T1000 (cell line): ENCODE data around the gene ARIH1.
A peak's percentile ranks its signal among the peaks of the same experiment; 100 is the strongest.
"Not testable (repeated sequence)": the region's sequence is repeated elsewhere in the genome, so short reads cannot be mapped to it uniquely, and the experiment has no call there.

Source experiments
- DNase-seq: peaks from one replicate; lab custom pipeline; 2025; ENCODE audit warnings: mixed read lengths; lab: John Stamatoyannopoulos, UW

Gene ARIH1, protein sequence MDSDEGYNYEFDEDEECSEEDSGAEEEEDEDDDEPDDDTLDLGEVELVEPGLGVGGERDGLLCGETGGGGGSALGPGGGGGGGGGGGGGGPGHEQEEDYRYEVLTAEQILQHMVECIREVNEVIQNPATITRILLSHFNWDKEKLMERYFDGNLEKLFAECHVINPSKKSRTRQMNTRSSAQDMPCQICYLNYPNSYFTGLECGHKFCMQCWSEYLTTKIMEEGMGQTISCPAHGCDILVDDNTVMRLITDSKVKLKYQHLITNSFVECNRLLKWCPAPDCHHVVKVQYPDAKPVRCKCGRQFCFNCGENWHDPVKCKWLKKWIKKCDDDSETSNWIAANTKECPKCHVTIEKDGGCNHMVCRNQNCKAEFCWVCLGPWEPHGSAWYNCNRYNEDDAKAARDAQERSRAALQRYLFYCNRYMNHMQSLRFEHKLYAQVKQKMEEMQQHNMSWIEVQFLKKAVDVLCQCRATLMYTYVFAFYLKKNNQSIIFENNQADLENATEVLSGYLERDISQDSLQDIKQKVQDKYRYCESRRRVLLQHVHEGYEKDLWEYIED

DNA sequence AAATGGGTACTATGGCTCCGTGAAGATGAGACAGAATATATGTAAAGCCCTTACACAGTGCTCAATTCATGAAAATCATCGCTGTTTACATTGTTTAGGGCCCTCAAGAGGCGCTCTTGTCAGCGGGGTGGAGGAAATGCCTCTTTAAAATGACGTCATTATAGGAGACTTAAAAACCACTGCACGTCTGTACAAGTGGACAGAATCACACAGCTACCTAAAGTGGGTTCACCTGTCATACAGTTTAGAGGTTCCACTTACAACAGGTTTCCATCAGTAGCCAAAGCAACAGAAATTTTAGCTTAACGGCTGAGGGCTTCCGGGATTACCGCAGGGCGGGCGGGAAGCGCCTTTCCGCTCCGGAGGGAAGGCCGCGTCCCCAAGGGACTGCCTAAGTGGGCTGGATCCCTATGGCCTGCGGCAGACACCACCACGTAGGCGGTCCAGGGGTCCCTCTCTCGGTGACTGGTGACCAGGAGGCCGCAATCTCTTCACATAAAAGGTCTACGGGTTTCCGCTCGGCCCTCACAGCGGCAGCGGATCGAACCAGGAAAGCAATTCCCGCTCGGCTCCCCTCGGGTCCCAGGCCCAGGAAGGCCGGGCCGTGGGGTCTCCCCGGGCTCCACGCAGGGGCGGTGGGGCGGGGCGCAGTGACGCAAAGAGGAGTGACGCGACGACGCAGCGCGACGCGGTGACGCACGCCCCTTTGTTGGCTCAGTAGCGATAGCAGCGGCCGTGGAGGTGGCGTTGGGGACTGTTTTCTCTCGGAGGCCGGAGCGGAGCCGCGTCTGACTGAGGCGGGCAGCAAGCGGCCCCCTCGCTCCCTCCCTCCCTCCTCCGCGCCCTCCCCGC is at the start of gene ARIH1:
ARIH1 (plus strand) TSS at position 717 of the 852 bp plus-strand sequence. CDS start 310 bp downstream, outside the sequence.
- peak; percentile 94 for DNase-seq

DNA sequence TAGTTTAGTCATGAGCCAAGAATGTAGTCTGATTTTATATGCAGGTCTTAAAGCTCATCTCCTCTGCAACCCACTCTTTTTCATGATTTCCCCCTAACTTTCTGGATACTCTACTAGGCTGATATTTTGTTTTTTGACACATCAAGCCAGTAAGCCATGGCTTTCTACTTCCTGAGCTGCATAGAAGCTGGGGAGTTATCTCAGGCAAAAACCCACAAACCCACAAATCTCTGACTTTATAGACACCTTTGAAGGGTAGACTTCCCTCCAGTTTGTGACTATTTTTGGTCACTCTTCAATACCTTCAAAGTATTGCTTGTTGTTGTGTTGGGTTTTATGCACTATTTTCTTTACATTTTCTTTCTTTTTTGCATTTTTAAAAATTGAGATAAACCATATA is 47.4 kb upstream of the ARIH1 start:
- no peak for DNase-seq

DNA sequence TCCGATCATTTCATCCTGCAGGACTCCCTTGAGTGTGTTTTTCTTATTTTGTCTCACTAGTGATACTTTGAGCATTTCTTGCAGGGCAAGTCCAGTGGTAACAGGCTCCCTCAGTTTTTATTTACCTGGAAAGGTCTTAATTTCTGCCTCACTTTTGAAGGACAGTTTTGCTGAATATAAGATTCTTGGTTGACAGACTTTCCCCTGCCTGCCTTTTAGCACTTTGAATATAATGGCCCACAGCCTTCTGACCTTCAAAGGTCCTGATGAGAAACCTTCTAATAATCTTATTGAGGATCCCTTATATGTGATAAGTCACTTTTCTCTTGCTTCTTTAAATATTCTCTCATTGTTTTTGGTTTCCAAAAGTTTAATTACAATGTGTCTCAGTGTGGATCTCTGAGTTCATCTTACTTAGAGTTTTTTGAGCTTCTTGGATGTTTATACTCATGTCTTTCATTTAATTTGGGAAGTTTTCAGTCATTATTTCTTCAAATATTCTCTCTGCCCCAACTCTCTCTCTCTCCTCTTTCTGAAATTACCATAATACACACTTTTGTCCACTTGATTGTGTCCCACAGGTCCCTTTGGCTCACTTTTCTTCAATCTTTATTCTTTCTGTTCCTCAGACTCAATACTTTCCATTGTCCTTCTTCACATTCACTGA is 36.3 kb upstream of the ARIH1 start:
- DNase-seq, result no peak

DNA sequence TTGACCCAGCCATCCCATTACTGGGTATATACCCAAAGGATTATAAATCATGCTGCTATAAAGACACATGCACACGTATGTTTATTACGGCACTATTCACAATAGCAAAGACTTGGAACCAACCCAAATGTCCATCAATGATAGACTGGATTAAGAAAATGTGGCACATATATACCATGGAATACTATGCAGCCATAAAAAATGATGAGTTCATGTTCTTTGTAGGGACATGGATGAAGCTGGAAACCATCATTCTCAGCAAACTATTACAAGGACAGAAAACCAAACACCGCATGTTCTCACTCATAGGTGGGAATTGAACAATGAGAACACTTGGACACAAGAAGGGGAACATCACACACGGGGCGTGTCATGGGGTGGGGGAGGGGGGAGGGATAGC is 31.3 kb upstream of the ARIH1 start:
- DNase-seq, result not testable (repeated sequence)

DNA sequence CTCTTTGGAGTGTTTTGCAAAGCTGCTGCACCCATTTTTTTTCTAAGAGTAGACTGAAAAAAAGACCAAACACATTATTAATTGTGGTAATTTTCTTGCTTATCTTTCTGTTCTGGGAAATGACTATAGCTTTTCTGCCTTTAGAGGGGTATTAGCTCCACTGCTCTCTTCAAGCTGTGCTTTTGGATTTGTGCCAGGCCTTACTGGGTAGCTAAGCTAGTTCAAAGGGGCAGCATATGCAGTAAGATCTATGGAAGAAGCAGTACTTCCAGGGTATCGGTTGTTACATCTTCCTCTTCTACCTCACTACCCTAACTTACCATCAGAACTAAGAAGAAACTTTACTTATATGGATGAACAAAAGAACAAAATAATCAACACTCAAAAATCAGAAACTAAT is 28.7 kb upstream of the ARIH1 start:
- no peak for DNase-seq

DNA sequence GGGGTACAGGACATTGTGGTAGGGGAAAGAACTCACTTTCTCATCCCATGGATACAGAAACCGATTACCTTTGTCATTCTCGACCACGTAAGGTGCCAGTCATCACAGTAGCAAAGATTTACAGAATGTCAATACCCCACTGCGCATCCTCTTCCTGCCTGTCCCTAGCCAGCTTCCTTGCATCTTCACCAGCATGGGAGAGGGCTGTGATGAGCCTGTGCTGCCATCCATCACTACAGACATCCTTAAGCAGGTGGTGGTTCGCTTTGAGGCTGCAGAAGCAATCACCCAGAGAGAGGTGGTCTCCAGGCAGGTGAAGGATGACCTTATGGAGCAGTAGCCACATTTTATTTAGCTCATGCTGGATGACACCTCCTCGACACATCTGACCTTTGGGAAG is 23.3 kb upstream of the ARIH1 start:
- DNase-seq, result no peak

DNA sequence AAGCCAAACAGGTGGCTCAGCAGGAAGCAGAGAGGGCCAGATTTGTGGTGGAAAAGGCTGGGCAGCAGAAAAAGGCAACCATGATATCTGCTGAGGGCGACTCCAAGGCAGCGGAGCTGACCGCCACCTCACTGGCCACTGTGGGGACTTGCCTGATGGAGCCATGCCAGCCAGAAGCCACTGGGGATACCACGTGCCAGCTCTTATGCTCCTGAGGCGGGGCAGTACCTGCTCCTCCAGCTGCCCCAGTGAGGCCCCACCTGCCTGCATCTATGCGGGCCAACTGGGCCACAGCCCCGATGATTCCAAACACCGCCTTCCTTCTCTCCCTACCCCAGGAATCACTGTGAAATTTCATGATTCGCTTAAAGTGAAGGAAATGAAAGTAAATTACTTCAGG is 22.9 kb upstream of the ARIH1 start:
- DNase-seq, result no peak

DNA sequence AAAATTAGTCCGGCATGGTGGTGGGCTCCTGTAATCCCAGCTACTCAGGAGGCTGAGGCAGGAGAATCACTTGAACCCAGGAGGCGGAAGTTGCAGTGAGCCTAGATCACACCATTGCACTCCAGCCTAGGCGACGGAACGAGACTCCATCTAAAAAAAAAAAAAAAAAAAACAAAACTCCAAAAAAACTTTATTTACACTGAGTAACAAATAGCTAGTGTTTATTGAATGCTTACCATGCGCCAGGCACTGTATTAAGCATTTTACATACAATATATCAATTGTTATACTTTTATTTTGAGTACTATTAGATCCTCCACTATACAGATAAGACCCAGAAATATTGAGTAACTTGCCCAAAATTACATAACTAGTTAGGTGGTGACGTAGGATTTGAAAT is 17.4 kb upstream of the ARIH1 start:
- no peak for DNase-seq

DNA sequence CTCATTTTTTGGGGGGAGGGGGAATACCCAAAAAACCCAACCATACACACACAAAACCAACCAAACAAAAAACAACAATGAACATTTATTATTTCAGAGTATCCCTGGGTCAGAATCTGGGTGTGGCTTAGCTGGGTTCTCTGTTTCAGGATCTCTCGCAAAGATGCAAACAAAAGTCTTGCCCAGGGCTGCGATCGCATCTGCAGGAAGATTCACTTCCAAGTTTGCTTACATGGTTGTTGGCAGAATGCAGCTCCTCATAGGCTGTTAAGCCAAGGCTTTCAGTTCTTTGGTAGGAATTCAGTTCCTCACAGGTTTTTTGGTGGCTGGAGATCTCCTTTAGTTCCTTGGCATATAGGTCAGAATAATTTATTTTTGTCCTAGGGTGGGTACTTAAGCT is 13.7 kb upstream of the ARIH1 start:
- no peak for DNase-seq

DNA sequence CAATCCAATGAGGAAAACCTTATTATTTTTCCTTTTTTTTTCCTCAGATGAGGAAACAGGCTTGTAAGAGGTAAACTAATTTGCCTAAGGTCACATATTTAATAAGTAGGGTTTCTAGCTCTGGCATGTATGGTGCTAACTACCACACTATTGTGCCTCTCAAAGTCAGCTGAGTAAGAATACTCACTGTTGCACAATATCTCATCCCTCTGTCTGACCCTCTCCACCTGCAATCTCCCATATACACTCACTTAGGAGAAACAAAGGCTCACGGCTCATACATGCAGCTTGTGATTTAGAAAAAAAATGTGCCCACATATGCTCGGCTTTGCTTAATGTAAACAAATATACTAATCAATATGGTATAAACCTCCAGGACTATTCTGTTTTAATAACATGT is 10.4 kb upstream of the ARIH1 start:
- no peak for DNase-seq

DNA sequence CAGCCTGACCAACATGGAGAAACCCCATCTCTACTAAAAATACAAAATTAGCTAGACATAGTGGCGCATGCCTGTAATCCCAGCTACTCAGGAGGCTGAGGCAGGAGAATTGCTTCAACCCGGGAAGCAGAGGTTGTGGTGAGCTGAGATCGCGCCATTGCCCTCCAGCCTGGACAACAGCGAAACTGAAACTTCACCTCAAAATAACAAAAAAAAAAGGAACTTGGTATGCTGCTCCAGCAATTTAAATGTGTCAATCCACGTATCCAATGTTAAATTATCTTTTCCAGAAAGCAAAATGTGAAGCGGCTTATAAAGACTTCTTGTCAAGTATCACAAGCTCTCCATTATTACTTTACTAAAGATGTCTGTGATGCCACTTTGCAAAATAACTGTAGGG is 9.9 kb upstream of the ARIH1 start:
- DNase-seq, result no peak

DNA sequence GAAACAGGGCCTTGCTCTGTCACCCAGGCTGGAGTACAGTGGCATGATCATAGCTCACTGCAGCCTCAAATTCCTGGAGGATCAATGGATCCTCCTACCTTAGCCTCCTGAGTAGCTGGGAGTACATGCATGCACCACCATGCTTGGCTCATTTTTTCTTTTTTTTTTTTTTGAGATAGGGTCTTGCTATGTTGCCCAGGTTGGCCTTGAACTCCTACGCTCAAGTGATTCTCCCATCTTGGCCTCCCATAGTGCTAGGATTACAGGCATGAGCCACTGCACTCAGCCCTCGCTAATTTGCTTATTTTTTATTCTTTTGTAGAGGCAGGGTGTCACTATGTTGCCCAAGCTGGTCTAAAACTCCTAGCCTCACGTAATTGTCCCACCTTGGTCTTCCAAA is 6.0 kb upstream of the ARIH1 start:
- DNase-seq, result no peak

DNA sequence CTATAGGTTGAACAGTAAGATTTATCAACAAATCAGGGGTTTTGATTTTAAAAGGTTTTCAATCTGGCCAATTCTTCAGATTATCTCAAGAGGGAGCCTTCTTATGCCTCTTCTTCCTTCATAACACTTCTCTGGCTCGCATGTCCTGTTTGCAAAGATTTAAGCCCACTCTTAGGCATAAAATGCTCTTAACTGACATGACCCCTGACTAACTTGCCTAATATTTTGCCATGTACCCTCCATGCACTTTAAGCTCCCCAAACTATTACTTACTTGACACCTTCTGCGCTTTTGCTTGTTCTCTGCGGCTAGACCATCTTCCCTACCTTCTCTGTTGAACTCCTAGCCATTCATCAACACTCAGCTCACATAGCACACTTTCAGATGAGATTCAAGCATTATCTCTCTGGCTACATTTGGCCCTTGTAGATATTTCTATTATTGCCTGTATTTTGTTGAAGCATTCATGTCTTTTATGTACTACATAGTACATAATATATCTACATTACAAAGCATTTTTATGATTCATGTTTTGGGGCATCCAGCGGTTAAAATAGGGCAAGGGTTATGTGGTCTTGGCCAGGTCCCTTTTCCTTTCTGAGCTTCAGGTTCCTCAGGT is 1.0 kb upstream of the ARIH1 start:
- no peak for DNase-seq

DNA sequence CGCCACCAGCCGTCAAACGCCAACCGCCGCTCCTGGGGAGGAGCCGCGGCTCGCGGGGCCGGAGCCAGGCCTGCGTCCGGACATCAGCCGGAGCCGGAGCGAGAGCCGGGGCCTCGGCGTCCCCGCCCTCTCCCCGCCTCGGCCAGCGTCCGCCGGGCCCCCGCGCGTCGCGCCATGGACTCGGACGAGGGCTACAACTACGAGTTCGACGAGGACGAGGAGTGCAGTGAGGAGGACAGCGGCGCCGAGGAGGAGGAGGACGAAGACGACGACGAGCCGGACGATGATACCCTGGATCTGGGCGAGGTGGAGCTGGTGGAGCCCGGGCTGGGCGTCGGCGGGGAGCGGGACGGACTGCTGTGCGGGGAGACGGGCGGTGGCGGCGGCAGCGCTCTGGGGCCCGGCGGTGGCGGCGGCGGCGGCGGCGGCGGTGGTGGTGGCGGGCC is 359 bp downstream of the ARIH1 start:
- DNase-seq, result no peak

DNA sequence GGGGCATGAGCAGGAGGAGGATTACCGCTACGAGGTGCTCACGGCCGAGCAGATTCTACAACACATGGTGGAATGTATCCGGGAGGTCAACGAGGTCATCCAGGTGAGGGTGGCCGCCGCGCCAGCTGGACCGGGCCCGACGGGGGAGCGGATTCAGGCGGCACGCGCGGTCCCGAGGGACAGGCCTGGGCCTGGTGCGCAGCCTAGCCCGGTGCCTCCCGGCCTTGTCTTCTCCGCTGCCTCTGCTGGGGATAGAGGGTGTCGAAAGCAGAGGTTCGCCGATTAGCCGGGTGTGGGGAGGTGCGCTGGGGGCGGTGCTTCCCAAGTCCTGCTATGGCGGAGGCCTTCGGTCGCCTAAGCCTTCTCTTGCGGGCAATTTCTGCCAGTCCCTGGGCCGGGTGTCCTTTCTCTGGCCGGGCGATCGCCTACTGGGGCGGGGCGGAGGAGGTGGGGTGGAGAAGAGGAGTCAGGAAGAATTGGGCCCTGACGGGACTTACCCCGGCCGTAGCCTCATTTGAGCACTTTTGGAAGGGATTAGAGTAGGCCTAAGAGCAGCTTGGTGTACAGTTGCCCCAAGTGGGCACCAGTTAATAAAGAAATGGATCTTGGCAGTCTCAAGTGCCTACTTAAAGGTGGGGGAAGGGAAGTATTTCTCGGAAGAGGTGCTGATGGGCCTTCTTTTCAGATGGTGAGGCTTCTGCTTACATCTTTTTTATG is 940 bp downstream of the ARIH1 start:
- DNase-seq, result peak; percentile 51

DNA sequence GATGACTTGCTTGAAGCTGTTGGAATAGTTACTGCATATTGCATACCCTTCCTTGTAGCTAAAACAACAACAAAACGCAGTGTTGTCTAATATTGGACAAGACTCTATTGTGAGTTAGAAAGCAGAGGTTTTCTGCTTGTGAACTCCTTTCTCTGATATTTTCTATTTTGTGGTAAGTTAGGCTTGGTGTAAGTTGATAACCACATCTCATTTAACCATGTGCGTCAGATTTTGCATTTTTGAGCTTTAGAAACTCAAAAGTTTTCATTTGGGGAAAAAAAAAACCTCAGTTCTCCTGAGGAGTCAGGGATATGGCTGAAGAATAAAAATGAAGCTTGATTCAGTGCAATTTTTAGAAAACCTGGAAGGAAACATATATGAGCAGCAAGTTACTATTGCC is 1.5 kb downstream of the ARIH1 start:
- no peak for DNase-seq

DNA sequence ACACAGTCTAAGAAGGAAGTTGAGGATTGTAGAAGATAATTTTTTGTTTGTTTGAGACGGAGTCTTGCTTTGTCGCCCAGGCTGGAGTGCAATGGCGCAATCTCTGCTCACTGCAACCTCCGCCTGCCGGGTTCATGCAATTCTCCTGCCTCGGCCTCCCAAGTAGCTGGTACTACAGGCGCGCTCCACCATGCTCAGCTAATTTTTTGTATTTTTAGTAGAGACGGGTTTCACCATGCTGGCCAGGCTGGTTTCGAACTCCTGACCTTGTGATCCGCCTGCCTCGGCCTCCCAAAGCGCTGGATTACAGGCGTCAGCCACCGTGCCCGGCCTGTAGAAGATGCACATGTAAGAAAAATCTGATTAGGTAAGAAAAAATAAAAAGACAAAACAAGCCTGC is 2.2 kb downstream of the ARIH1 start:
- DNase-seq, result not testable (repeated sequence)

DNA sequence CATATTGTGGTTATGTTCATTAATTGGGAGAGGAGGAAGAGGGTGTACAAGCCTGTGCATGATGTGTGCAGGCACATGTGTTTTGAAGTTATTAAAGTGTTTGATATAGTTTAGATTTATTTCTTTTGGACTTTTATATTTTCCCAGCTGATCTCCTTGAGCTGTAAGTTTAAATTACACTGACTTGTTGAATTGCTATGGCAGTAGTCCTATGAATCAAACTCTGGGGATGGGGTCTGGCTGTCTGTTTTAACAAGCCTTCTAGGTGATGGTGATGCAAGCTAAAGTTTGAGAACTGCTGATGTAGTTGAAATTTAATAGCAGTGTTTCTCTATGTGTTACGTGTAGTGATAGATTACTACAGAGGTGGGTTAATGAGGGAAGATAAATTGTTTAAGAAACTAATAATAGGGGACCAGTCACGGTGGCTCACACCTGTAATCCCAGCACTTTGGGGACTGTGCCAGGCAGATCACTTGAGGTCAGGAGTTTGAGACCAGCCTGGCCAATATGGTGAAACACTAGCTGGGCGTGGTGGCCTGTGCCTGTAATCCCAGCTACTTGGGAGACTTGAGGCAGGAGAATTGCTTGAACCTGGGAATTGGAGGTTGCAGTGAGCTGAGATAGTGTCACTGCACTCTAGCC is 7.0 kb downstream of the ARIH1 start:
- DNase-seq, result no peak

DNA sequence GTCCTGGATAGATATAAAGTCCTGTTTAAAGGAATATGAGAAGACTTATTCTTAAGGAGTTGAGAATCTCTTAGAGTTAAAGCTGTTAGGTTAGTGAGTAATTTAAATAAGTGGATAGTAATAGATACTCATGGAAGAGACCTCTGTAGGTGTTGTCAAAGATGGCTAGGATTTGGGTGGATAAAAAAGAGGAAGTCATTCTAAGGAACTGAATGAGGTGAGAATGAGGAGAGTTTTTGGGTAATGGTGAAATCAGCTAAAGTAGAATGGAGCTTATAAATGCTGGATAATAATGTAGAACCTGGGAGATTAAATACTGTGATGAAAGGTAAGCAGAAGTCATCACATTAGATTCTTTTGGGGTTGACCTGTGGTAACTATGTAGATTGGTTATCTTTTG is 8.1 kb downstream of the ARIH1 start:
- DNase-seq, result no peak

DNA sequence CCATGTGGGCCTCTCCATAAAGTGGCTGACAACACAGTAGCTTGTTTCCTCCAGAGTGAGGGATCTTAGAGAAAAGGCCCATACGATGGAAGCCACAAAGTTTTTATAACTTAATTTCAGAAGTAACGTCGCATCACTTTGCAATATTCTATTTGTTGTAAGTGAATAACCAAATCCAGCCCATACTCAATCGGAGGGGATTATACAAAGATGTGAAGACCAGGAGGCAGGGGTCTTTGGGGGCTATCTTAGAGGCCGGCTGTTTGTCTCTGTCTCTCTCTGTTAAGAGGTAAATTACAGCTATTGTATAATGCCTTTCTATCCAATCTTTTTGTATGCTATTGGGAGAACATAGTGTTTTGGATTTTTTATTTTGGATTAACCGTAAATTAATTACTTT is 9.1 kb downstream of the ARIH1 start:
- no peak for DNase-seq

DNA sequence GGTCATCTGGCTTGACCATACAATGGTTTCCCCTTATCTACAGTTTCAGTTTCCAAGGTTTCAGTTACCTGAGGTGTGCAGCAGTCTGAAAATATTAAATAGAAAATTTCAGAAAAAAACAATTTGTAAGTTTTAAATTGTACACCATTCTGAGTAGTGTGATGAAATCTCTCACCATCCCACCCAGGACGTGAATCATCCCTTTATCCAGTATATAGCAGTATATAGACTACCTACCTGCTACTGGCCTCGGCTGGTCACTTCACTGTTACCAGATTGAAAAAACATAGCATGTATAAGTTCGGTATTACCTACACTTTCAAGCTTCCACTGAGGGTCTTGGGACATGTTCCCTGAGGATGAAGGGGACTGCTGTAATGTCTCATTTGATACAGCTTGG is 12.0 kb downstream of the ARIH1 start:
- no peak for DNase-seq
